SK-N-MC (cell line): ENCODE results near the gene SELENOH.

Experiments
- EZH2 ChIP-seq: fragments of 200-600 bp; sonication (generic); IDR thresholded peaks from one replicate; pipeline ENCODE4 v1.6.1; 2017; ENCODE audit warnings: antibody characterized with exemption
- FOXP2 ChIP-seq: optimal IDR thresholded peaks from 2 replicates; pipeline ENCODE3; 2011; ENCODE audit warnings: mild to moderate bottlenecking, moderate library complexity; ENCODE audit not compliant: insufficient read depth; ENCODE audit errors: extremely low read length, control extremely low read depth
- POLR2AphosphoS5 ChIP-seq: IDR thresholded peaks from 2 replicates; pipeline ENCODE4 v1.6.1; 2012; ENCODE audit warnings: mild to moderate bottlenecking, low read depth, low read length, borderline replicate concordance

GRCh38 chr11:57729479-57729878 lies 11.8 kb upstream of the SELENOH start:
- TF ChIP-seq EZH2 (no peak), POLR2AphosphoS5 (no peak), FOXP2 (no peak)
